ENCODE data around the gene PLEKHA6. TPM values are rescaled to one million over a fixed set of nuclear protein-coding genes. Genes with fewer than 3 reads are reported as not detected.

Gene PLEKHA6
- polyA plus RNA-seq, 1 donor from 2014 or later: 22.6 TPM

GRCh38 chr1:204320382-204320804, 39.3 kb downstream of the PLEKHA6 start:
- Histone ChIP-seq H3K79me2 (replicated peaks; ENCODE audit: insufficient read depth, low read length) (peaks cover 7% of the 10 kb centered on the region), H3K4me2 (ENCODE audit: low read length) (no peak overlapping the region), H3K27ac (ENCODE audit: low read length) (no peak overlapping the region), H3K36me3 (ENCODE audit: insufficient read depth, low read length) (no peaks in the 10 kb centered on the region), H3K9ac (ENCODE audit: low read length) (no peak overlapping the region), H3F3A (ENCODE audit: insufficient read depth, low read length, poor library complexity, severe bottlenecking) (no peaks in the 10 kb centered on the region), H3K9me3 (ENCODE audit: low read length) (no peaks in the 10 kb centered on the region), H3K4me3 (ENCODE audit: low read length) (no peak overlapping the region), H2AFZ (ENCODE audit: low read depth, low read length) (no peak overlapping the region), H3K9me2 (ENCODE audit: insufficient read depth, low read length) (no peaks in the 10 kb centered on the region), H4K20me1 (ENCODE audit: insufficient read depth) (peaks cover 3% of the 10 kb centered on the region), H3K27me3 (ENCODE audit: insufficient read depth, low read depth, low read length) (no peaks in the 10 kb centered on the region)
- TF ChIP-seq TAF1 (IDR thresholded peaks at IDR 0.05; ENCODE audit: low read depth) (no peak), CTCF (IDR thresholded peaks at IDR 0.05; ENCODE audit: poor library complexity, severe bottlenecking) (no peak), EP300 (conservative IDR thresholded peaks at IDR 0.05; ENCODE audit: poor library complexity, severe bottlenecking) (no peak)

- Histone ChIP-seq H3K9ac (ENCODE audit: low read length) (no peak overlapping the region), H3K9me3 (ENCODE audit: low read length) (no peaks in the 10 kb centered on the region), H2AFZ (ENCODE audit: low read depth, low read length) (no peak overlapping the region), H3K36me3 (ENCODE audit: insufficient read depth, low read length) (no peaks in the 10 kb centered on the region), H3F3A (ENCODE audit: insufficient read depth, low read length, poor library complexity, severe bottlenecking) (no peaks in the 10 kb centered on the region), H3K4me3 (ENCODE audit: low read length) (no peak overlapping the region), H4K20me1 (ENCODE audit: insufficient read depth) (peaks cover 3% of the 10 kb centered on the region), H3K27me3 (ENCODE audit: insufficient read depth, low read depth, low read length) (no peaks in the 10 kb centered on the region), H3K79me2 (replicated peaks; ENCODE audit: insufficient read depth, low read length) (peaks cover 5% of the 10 kb centered on the region), H3K9me2 (ENCODE audit: insufficient read depth, low read length) (no peaks in the 10 kb centered on the region), H3K27ac (ENCODE audit: low read length) (no peak overlapping the region), H3K4me2 (ENCODE audit: low read length) (no peak overlapping the region)
- TF ChIP-seq REST (IDR thresholded peaks at IDR 0.05; ENCODE audit: borderline replicate concordance): no peak
- TF ChIP-seq EP300 (conservative IDR thresholded peaks at IDR 0.05; ENCODE audit: poor library complexity, severe bottlenecking): no peak
- TF ChIP-seq SMC3 (conservative IDR thresholded peaks at IDR 0.05; ENCODE audit: poor library complexity): no peak
- no peak for TF ChIP-seq EZH2 (IDR thresholded peaks at IDR 0.05; ENCODE audit: borderline replicate concordance, insufficient read depth, low read length, poor library complexity, severe bottlenecking)
- TF ChIP-seq RAD21 (conservative IDR thresholded peaks at IDR 0.05): no peak
- TF ChIP-seq CTCF (IDR thresholded peaks at IDR 0.05; ENCODE audit: poor library complexity, severe bottlenecking): no peak
- TF ChIP-seq MXI1 (conservative IDR thresholded peaks at IDR 0.05; ENCODE audit: poor library complexity, severe bottlenecking): no peak
- TF ChIP-seq TAF1 (IDR thresholded peaks at IDR 0.05; ENCODE audit: low read depth): no peak
- no peak for TF ChIP-seq POLR2AphosphoS5 (IDR thresholded peaks at IDR 0.05)
Observed at GRCh38 chr1:204319462-204319861, 40.3 kb downstream of the PLEKHA6 start.

Data from neural cell (in vitro differentiated cells).